MCF 10A (cell line): ENCODE results near the gene CHD8. TPM values are rescaled to one million over a fixed set of nuclear protein-coding genes. Genes with fewer than 3 reads are reported as not detected.

Source experiments
- BruUV-seq: library from RNA; stranded (reverse); fragments of 400-500 nt; replicated peaks from 2 replicates; lab custom pipeline; 2021; lab: Mats Ljungman, UMichigan
- CTCF ChIA-PET: fragments of 300-600 bp; sonication (Branson Sonifier 250); formaldehyde crosslinking; extraction: SDS; loops from one replicate; lab custom pipeline; 2021; ENCODE audit warnings: antibody characterized with exemption, inconsistent platforms; lab: Yijun Ruan, JAX
- POLR2A ChIA-PET: fragments of 300-600, 350-650 bp; sonication (Branson Sonifier 250); formaldehyde crosslinking; extraction: SDS; loops from one replicate; lab custom pipeline; 2020; ENCODE audit warnings: antibody characterized with exemption, inconsistent platforms; lab: Yijun Ruan, JAX
- DNase-seq: peaks from one replicate; pipeline ENCODE4 v3.0.0-alpha.2; 2018; ENCODE audit not compliant: unreplicated experiment
- H3K27ac Mint-ChIP-seq: one replicate; pipeline ENCODE4 v1.8.0; 2022; ENCODE audit warnings: mild to moderate bottlenecking, low read depth, mixed read lengths; ENCODE audit not compliant: unreplicated experiment
- H3K27me3 Mint-ChIP-seq: one replicate; pipeline ENCODE4 v1.8.0; 2022; ENCODE audit warnings: mixed read lengths; ENCODE audit not compliant: insufficient read depth, unreplicated experiment
- H3K36me3 Mint-ChIP-seq: one replicate; pipeline ENCODE4 v1.8.0; 2022; ENCODE audit warnings: mild to moderate bottlenecking, moderate library complexity, mixed read lengths; ENCODE audit not compliant: insufficient read depth, unreplicated experiment
- H3K4me1 Mint-ChIP-seq: one replicate; pipeline ENCODE4 v1.8.0; 2022; ENCODE audit warnings: mixed read lengths; ENCODE audit not compliant: insufficient read depth, unreplicated experiment
- H3K4me3 Mint-ChIP-seq: one replicate; pipeline ENCODE4 v1.8.0; 2022; ENCODE audit warnings: mild to moderate bottlenecking, moderate library complexity, mixed read lengths; ENCODE audit not compliant: unreplicated experiment
- H3K9me3 Mint-ChIP-seq: one replicate; pipeline ENCODE4 v1.8.0; 2022; ENCODE audit warnings: mixed read lengths; ENCODE audit not compliant: unreplicated experiment
- intact Hi-C: fragments of 100-400 bp; cut with micrococcal nuclease; formaldehyde crosslinking; loops from 2 replicates; pipeline ENCODE4 v1.14.1; 2022
- total RNA-seq: library from RNA; stranded (reverse); gene quantifications from 2 replicates; pipeline ENCODE4 v1.2.3, GENCODE V29; 2022
- TF ChIP-seq, protein P1 (sequence below): fragments of 200-600 bp; IDR thresholded peaks from one replicate; pipeline ENCODE4 v1.8.0; 2022; ENCODE audit warnings: antibody characterized with exemption, mild to moderate bottlenecking; ENCODE audit not compliant: unreplicated experiment

CHD8 gene
- total RNA-seq, 1 experiment from 2014 or later = 70.7 TPM

- DNase-seq = no peak
- no peaks in the 10 kb centered on the region for H3K27me3 Mint-ChIP-seq
- TF ChIP-seq, protein P1, sequence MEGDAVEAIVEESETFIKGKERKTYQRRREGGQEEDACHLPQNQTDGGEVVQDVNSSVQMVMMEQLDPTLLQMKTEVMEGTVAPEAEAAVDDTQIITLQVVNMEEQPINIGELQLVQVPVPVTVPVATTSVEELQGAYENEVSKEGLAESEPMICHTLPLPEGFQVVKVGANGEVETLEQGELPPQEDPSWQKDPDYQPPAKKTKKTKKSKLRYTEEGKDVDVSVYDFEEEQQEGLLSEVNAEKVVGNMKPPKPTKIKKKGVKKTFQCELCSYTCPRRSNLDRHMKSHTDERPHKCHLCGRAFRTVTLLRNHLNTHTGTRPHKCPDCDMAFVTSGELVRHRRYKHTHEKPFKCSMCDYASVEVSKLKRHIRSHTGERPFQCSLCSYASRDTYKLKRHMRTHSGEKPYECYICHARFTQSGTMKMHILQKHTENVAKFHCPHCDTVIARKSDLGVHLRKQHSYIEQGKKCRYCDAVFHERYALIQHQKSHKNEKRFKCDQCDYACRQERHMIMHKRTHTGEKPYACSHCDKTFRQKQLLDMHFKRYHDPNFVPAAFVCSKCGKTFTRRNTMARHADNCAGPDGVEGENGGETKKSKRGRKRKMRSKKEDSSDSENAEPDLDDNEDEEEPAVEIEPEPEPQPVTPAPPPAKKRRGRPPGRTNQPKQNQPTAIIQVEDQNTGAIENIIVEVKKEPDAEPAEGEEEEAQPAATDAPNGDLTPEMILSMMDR = no peak
- BruUV-seq = no TSS peak
- ChIA-PET POLR2A (interaction anchor here (1.0 to 1.7 kb wide), 5 partner anchors 10 to 44 kb away, joined by 3 to 11 read pairs (median 4); no protein-coding TSS in a partner anchor), CTCF (interaction anchor here (0.9 to 1.3 kb wide), 4 partner anchors 10 to 71 kb away, joined by 3 to 5 read pairs (median 4); partner anchors contain the start of gene CHD8)
- H3K27ac Mint-ChIP-seq = no peak overlapping the region
- no peaks in the 10 kb centered on the region for H3K4me1 Mint-ChIP-seq
- H3K36me3 Mint-ChIP-seq = peaks cover 92% of the 10 kb centered on the region
- intact Hi-C loops = no loop called here
- no peaks in the 10 kb centered on the region for H3K9me3 Mint-ChIP-seq
- H3K4me3 Mint-ChIP-seq = no peak overlapping the region
Measured at GRCh38 chr14:21426692-21427091, 29.2 kb downstream of the CHD8 start.

- no peaks in the 10 kb centered on the region for H3K4me1 Mint-ChIP-seq
- no peaks in the 10 kb centered on the region for H3K27me3 Mint-ChIP-seq
- H3K36me3 Mint-ChIP-seq = peaks cover 99% of the 10 kb centered on the region
- BruUV-seq = no TSS peak
- intact Hi-C loops = no loop called here
- TF ChIP-seq, protein P1 = no peak
- ChIA-PET POLR2A (no interaction called here), CTCF (interaction anchor here (0.6 kb wide), 1 partner anchor 243 kb away, joined by 3 read pairs; no protein-coding TSS in a partner anchor)
- H3K4me3 Mint-ChIP-seq = no peak overlapping the region
- DNase-seq = no peak
- H3K9me3 Mint-ChIP-seq = no peaks in the 10 kb centered on the region
- H3K27ac Mint-ChIP-seq = no peak overlapping the region
Measured at GRCh38 chr14:21419528-21419927, 36.4 kb downstream of the CHD8 start.

DNA sequence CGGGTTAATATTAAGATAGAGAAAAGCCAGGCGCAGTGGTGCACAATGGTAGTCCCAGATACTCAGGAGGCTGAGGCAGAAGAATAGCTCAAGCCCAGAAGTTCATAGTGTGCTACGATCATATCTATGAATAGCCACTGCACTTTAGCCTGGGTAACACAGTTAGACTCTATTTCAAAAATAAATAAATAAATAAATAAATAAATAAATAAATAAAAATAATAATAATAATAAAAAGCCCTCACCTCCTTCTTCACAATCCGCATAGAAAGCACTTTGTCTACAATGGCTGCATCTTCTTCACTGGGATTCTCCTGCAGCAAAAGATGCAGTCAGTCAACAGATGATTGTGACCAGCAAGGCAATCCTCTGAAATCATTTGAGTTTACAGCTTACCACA, 40.6 kb downstream of the CHD8 start:
- Mint-ChIP-seq H3K27ac (no peak overlapping the region), H3K9me3 (no peaks in the 10 kb centered on the region), H3K27me3 (no peaks in the 10 kb centered on the region), H3K4me1 (no peaks in the 10 kb centered on the region), H3K36me3 (peaks cover 99% of the 10 kb centered on the region), H3K4me3 (no peak overlapping the region)
- BruUV-seq = no TSS peak
- ChIA-PET CTCF (interaction anchor here (0.6 to 1.0 kb wide), 2 partner anchors 21 to 384 kb away, joined by 3 read pairs; no protein-coding TSS in a partner anchor), POLR2A (interaction anchor here (0.8 to 1.9 kb wide), 4 partner anchors 9 to 31 kb away, joined by 3 to 8 read pairs (median 4); partner anchors contain the start of gene SUPT16H)
- DNase-seq = no peak
- intact Hi-C loops = no loop called here
- TF ChIP-seq, protein P1 = no peak

DNA sequence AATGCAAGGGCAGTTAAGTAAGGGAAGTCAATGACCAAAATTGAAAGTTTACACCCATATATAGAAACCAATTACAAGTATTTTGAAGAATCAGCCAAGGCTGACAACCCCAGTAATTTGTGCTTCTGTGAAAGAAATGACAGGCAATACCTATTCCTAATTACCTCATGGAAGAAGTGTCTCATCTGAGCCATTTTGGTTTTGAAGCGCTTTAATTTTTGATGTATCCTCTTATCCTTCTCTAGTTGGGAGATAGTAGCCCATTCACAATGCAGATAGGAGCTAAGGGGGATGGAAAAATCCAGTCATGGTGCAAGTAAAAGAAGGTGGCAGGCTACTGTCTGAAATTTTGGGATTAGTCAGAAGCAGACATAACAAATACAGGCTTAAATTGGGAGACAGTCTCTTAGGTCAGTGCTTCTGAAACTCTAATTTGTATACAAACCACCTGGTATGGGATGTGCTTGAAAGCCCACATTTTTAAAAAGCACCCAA, 41.7 kb downstream of the CHD8 start:
- ChIA-PET POLR2A (interaction anchor here (1.9 kb wide), 1 partner anchor 30 kb away, joined by 8 read pairs; the partner anchor contains the start of gene SUPT16H), CTCF (interaction anchor here (0.6 kb wide), 1 partner anchor 1060 kb away, joined by 3 read pairs; no protein-coding TSS in a partner anchor)
- peaks cover 2% of the 10 kb centered on the region for H3K4me1 Mint-ChIP-seq
- no TSS peak for BruUV-seq
- peaks cover 99% of the 10 kb centered on the region for H3K36me3 Mint-ChIP-seq
- H3K9me3 Mint-ChIP-seq = no peaks in the 10 kb centered on the region
- DNase-seq = no peak
- intact Hi-C loops = no loop called here
- TF ChIP-seq, protein P1 = no peak
- no peak overlapping the region for H3K4me3 Mint-ChIP-seq
- no peak overlapping the region for H3K27ac Mint-ChIP-seq
- H3K27me3 Mint-ChIP-seq = no peaks in the 10 kb centered on the region
